ENCODE data around the gene PRKCA.
A peak's percentile ranks its signal among the peaks of the same experiment; 100 is the strongest.
"Not testable (repeated sequence)": the region's sequence is repeated elsewhere in the genome, so short reads cannot be mapped to it uniquely, and the experiment has no call there.

Gene PRKCA

GRCh38 chr17:66450852-66451158, 148.4 kb downstream of the PRKCA start:
- Histone ChIP-seq H3K9me3 (ENCODE audit: low read length) (no peaks in the 10 kb centered on the region), H3K4me1 (ENCODE audit: insufficient read depth, low read length) (peaks cover 6% of the 10 kb centered on the region), H3K27me3 (ENCODE audit: control insufficient read depth in 1 of 2, insufficient read depth in 2 of 2, low read length in 2 of 2) (no peaks in the 10 kb centered on the region), H3K4me3 (ENCODE audit: low read depth in 1 of 2, low read length in 2 of 2) (no peak overlapping the region), H3K9ac (ENCODE audit: low read length) (no peak overlapping the region), H3K27ac (ENCODE audit: low read depth, low read length) (no peak overlapping the region), H3K36me3 (ENCODE audit: insufficient read depth, low read length) (no peaks in the 10 kb centered on the region)

GRCh38 chr17:66451188-66452149, 149.1 kb downstream of the PRKCA start:
- Histone ChIP-seq H3K36me3 (ENCODE audit: insufficient read depth, low read length) (no peaks in the 10 kb centered on the region), H3K9ac (ENCODE audit: low read length) (no peak overlapping the region), H3K4me1 (ENCODE audit: insufficient read depth, low read length) (peaks cover 6% of the 10 kb centered on the region), H3K27me3 (ENCODE audit: control insufficient read depth in 1 of 2, insufficient read depth in 2 of 2, low read length in 2 of 2) (no peaks in the 10 kb centered on the region), H3K27ac (ENCODE audit: low read depth, low read length) (no peak overlapping the region), H3K4me3 (ENCODE audit: low read depth in 1 of 2, low read length in 2 of 2) (no peak overlapping the region), H3K9me3 (ENCODE audit: low read length) (no peaks in the 10 kb centered on the region)

GRCh38 chr17:66455060-66455459, 152.6 kb downstream of the PRKCA start:
- Histone ChIP-seq H3K4me3 (ENCODE audit: low read depth in 1 of 2, low read length in 2 of 2) (no peak overlapping the region), H3K9ac (ENCODE audit: low read length) (no peak overlapping the region), H3K4me1 (ENCODE audit: insufficient read depth, low read length) (peaks cover 4% of the 10 kb centered on the region), H3K27ac (ENCODE audit: low read depth, low read length) (no peak overlapping the region), H3K9me3 (ENCODE audit: low read length) (no peaks in the 10 kb centered on the region), H3K36me3 (ENCODE audit: insufficient read depth, low read length) (no peaks in the 10 kb centered on the region), H3K27me3 (ENCODE audit: control insufficient read depth in 1 of 2, insufficient read depth in 2 of 2, low read length in 2 of 2) (no peaks in the 10 kb centered on the region)

GRCh38 chr17:66457499-66457898, 155.1 kb downstream of the PRKCA start:
- not testable (repeated sequence) for H3K9ac ChIP-seq (ENCODE audit: low read length); H3K27ac ChIP-seq (ENCODE audit: low read depth, low read length); H3K9me3 ChIP-seq (ENCODE audit: low read length); H3K36me3 ChIP-seq (ENCODE audit: insufficient read depth, low read length); H3K27me3 ChIP-seq (ENCODE audit: control insufficient read depth in 1 of 2, insufficient read depth in 2 of 2, low read length in 2 of 2); H3K4me3 ChIP-seq (ENCODE audit: low read depth in 1 of 2, low read length in 2 of 2)
- H3K4me1 ChIP-seq (ENCODE audit: insufficient read depth, low read length), result peaks cover 20% of the 10 kb centered on the region

- Histone ChIP-seq H3K27ac (ENCODE audit: low read depth, low read length) (no peak overlapping the region), H3K9me3 (ENCODE audit: low read length) (no peaks in the 10 kb centered on the region), H3K9ac (ENCODE audit: low read length) (no peak overlapping the region), H3K27me3 (ENCODE audit: control insufficient read depth in 1 of 2, insufficient read depth in 2 of 2, low read length in 2 of 2) (no peaks in the 10 kb centered on the region), H3K36me3 (ENCODE audit: insufficient read depth, low read length) (no peaks in the 10 kb centered on the region), H3K4me1 (ENCODE audit: insufficient read depth, low read length) (peaks cover 27% of the 10 kb centered on the region), H3K4me3 (ENCODE audit: low read depth in 1 of 2, low read length in 2 of 2) (no peak overlapping the region)
These were observed 156.4 kb downstream of the PRKCA start for GRCh38 chr17:66458782-66459181.

GRCh38 chr17:66459811-66460270, 157.4 kb downstream of the PRKCA start:
- Histone ChIP-seq H3K9ac (ENCODE audit: low read length) (no peak overlapping the region), H3K27ac (ENCODE audit: low read depth, low read length) (no peak overlapping the region), H3K4me1 (ENCODE audit: insufficient read depth, low read length) (peaks cover 27% of the 10 kb centered on the region)

GRCh38 chr17:66460558-66460957, 158.1 kb downstream of the PRKCA start:
- Histone ChIP-seq H3K4me3 (ENCODE audit: low read depth in 1 of 2, low read length in 2 of 2) (no peak overlapping the region), H3K27ac (ENCODE audit: low read depth, low read length) (no peak overlapping the region), H3K9me3 (ENCODE audit: low read length) (no peaks in the 10 kb centered on the region), H3K27me3 (ENCODE audit: control insufficient read depth in 1 of 2, insufficient read depth in 2 of 2, low read length in 2 of 2) (no peaks in the 10 kb centered on the region), H3K36me3 (ENCODE audit: insufficient read depth, low read length) (no peaks in the 10 kb centered on the region), H3K4me1 (ENCODE audit: insufficient read depth, low read length) (peaks cover 30% of the 10 kb centered on the region), H3K9ac (ENCODE audit: low read length) (no peak overlapping the region)

More at GRCh38 chr17:66459811-66460270, 157.4 kb downstream of the PRKCA start:
- H3K4me3 ChIP-seq (ENCODE audit: low read depth in 1 of 2, low read length in 2 of 2), result no peak overlapping the region
- no peaks in the 10 kb centered on the region for H3K36me3 ChIP-seq (ENCODE audit: insufficient read depth, low read length)
- no peaks in the 10 kb centered on the region for H3K27me3 ChIP-seq (ENCODE audit: control insufficient read depth in 1 of 2, insufficient read depth in 2 of 2, low read length in 2 of 2)
- H3K9me3 ChIP-seq (ENCODE audit: low read length), result no peaks in the 10 kb centered on the region

- Histone ChIP-seq H3K9ac (ENCODE audit: low read length) (no peak overlapping the region), H3K36me3 (ENCODE audit: insufficient read depth, low read length) (no peaks in the 10 kb centered on the region), H3K4me1 (ENCODE audit: insufficient read depth, low read length) (peaks cover 39% of the 10 kb centered on the region), H3K9me3 (ENCODE audit: low read length) (no peaks in the 10 kb centered on the region), H3K27ac (ENCODE audit: low read depth, low read length) (no peak overlapping the region), H3K27me3 (ENCODE audit: control insufficient read depth in 1 of 2, insufficient read depth in 2 of 2, low read length in 2 of 2) (no peaks in the 10 kb centered on the region), H3K4me3 (ENCODE audit: low read depth in 1 of 2, low read length in 2 of 2) (no peak overlapping the region)
These were observed 159.1 kb downstream of the PRKCA start for GRCh38 chr17:66461343-66461995.

GRCh38 chr17:66462010-66462409, 159.6 kb downstream of the PRKCA start:
- H3K27me3 ChIP-seq (ENCODE audit: control insufficient read depth in 1 of 2, insufficient read depth in 2 of 2, low read length in 2 of 2), result no peaks in the 10 kb centered on the region
- H3K36me3 ChIP-seq (ENCODE audit: insufficient read depth, low read length), result no peaks in the 10 kb centered on the region
- H3K4me1 ChIP-seq (ENCODE audit: insufficient read depth, low read length), result peaks cover 44% of the 10 kb centered on the region
- no peaks in the 10 kb centered on the region for H3K9me3 ChIP-seq (ENCODE audit: low read length)
- H3K4me3 ChIP-seq (ENCODE audit: low read depth in 1 of 2, low read length in 2 of 2), result no peak overlapping the region
- no peak overlapping the region for H3K9ac ChIP-seq (ENCODE audit: low read length)
- no peak overlapping the region for H3K27ac ChIP-seq (ENCODE audit: low read depth, low read length)

- Histone ChIP-seq H3K36me3 (ENCODE audit: insufficient read depth, low read length) (no peaks in the 10 kb centered on the region), H3K27me3 (ENCODE audit: control insufficient read depth in 1 of 2, insufficient read depth in 2 of 2, low read length in 2 of 2) (no peaks in the 10 kb centered on the region), H3K4me3 (ENCODE audit: low read depth in 1 of 2, low read length in 2 of 2) (no peak overlapping the region), H3K27ac (ENCODE audit: low read depth, low read length) (no peak overlapping the region), H3K9ac (ENCODE audit: low read length) (no peak overlapping the region), H3K9me3 (ENCODE audit: low read length) (no peaks in the 10 kb centered on the region), H3K4me1 (ENCODE audit: insufficient read depth, low read length) (peaks cover 71% of the 10 kb centered on the region)
These were observed 162.5 kb downstream of the PRKCA start for GRCh38 chr17:66464921-66465320.

GRCh38 chr17:66465701-66466100, 163.3 kb downstream of the PRKCA start:
- no peaks in the 10 kb centered on the region for H3K9me3 ChIP-seq (ENCODE audit: low read length)
- no peaks in the 10 kb centered on the region for H3K36me3 ChIP-seq (ENCODE audit: insufficient read depth, low read length)
- H3K4me1 ChIP-seq (ENCODE audit: insufficient read depth, low read length), result peaks cover 63% of the 10 kb centered on the region
- no peak overlapping the region for H3K4me3 ChIP-seq (ENCODE audit: low read depth in 1 of 2, low read length in 2 of 2)
- H3K9ac ChIP-seq (ENCODE audit: low read length), result no peak overlapping the region
- H3K27ac ChIP-seq (ENCODE audit: low read depth, low read length), result peak overlapping the region; percentile 70
- no peaks in the 10 kb centered on the region for H3K27me3 ChIP-seq (ENCODE audit: control insufficient read depth in 1 of 2, insufficient read depth in 2 of 2, low read length in 2 of 2)
